Adrenal gland (tissue), 12 donors: Measurements from ENCODE around the gene EPHB6. TPM values are rescaled to one million over a fixed set of nuclear protein-coding genes. Genes with fewer than 3 reads are reported as not detected.

ENCODE experiments used
- DNase-seq, 7 donors: peaks; one replicate each; pipeline ENCODE4 v3.0.0-alpha.2; 2019 to 2020
- H3K27ac ChIP-seq, 5 donors: fragments of 200-600 bp; sonication (generic) in 4 of 5; 1 replicate in 3 of 5; 2 replicates in 2 of 5; pipeline versions ENCODE4 v1.5.1 to v1.8.0; 2016 to 2020; ENCODE audit warnings: mild to moderate bottlenecking in 1 of 5
- H3K27me3 ChIP-seq: fragments of 200-600 bp; 2 replicates; pipeline ENCODE4 v1.8.0; 2021
- H3K36me3 ChIP-seq, 2 donors: fragments of 200-600 bp; replicated peaks in 1 of 2; 1 replicate in 1 of 2; 2 replicates in 1 of 2; pipeline versions ENCODE4 v1.5.1 to v1.8.0; 2018 to 2022
- H3K4me1 ChIP-seq, 2 donors: fragments of 200-600 bp; replicated peaks in 1 of 2; 1 replicate in 1 of 2; 2 replicates in 1 of 2; pipeline versions ENCODE4 v1.5.1 to v1.8.0; 2018 to 2021
- H3K4me3 ChIP-seq, 4 donors: fragments of 200-600 bp; sonication (generic) in 3 of 4; one replicate each; pipeline ENCODE4 v1.5.1; 2016 to 2018
- H3K9me3 ChIP-seq, 3 donors: fragments of 200-600 bp; sonication (generic) in 1 of 3; replicated peaks in 1 of 3; 1 replicate in 2 of 3; 2 replicates in 1 of 3; pipeline versions ENCODE4 v1.5.1 to v1.8.0; 2016 to 2021
- CTCF ChIP-seq, 6 experiments: fragments of 450-650 bp in 4 of 6; fragments of 200-600 bp in 2 of 6; sonication (generic) in 1 of 6; IDR thresholded peaks; 1 replicate in 5 of 6; 2 replicates in 1 of 6; pipeline versions ENCODE4 v1.5.1 to v1.8.0; 2016 to 2021; ENCODE audit warnings: antibody characterized with exemption in 6 of 6, mild to moderate bottlenecking in 2 of 6, moderate library complexity in 1 of 6
- POLR2A ChIP-seq, 2 donors: fragments of 450-650 bp; IDR thresholded peaks; one replicate each; pipeline ENCODE4 v1.6.1; 2017; ENCODE audit warnings: antibody characterized with exemption in 2 of 2, mild to moderate bottlenecking in 2 of 2, moderate library complexity in 1 of 2
- WGBS, 4 donors: extraction: QIAGEN DNeasy Blood & Tissue Kit in 2 of 4; methylation state at CpG; one replicate each; pipeline versions ENCODE4 v1.1.5 to v1.1.7; 2013 to 2017; 5-methylcytosine and 5-hydroxymethylcytosine counted together
- intact Hi-C, 2 donors: fragments of 100-400 bp; cut with DNase I; formaldehyde crosslinking; loops; one replicate each; pipeline versions ENCODE4 v1.14.1 to v1.15.0; 2022 to 2023
- polyA plus RNA-seq, 3 donors: library from polyadenylated mRNA; stranded (reverse); fragments of 200-250 nt in 2 of 3; fragments of 350-450 nt in 1 of 3; fragmentation: Illumina TruSeq in 1 of 3; extraction: RNeasy Lipid Tissue Mini Kit (QIAGEN cat#74804) in 1 of 3; gene quantifications; one replicate each; pipeline ENCODE4 v1.2.3, GENCODE V29; 2013 to 2014
- total RNA-seq, 9 donors: library from RNA; depleted of rRNA in 4 of 9; stranded (reverse); fragments of >200 nt in 4 of 9; fragments of 120-200 nt in 1 of 9; fragmentation: NEBNext Ultra II Directional in 1 of 9; extraction: Animal tissue kit (Norgen Biotek cat#: 25700) in 1 of 9; gene quantifications; one replicate each; pipeline versions ENCODE4 v1.1.0 to v1.2.4, GENCODE V29; 2013 to 2023
- donor health status: healthy with polysubstance abuse.
- donor health status: Bipolar disorder and iron deficiency.
- donor health status: DM: yes; HTN: yes; CAD: no.
- donor health status: DM: no; HTN: no; CAD: no.
- donor health status: DM: no; HTN: no; CAD: no.
- donor health status: DM: yes; HTN: yes; CAD: no.

EPHB6 gene
- total and polyA plus RNA-seq, 12 donors = 0.78 to 17.2 (median 3.7) TPM

- no peaks in the 10 kb centered on the region for H3K9me3 ChIP-seq
Measured at GRCh38 chr7:142882338-142882678, 27.4 kb downstream of the EPHB6 start.

GRCh38 chr7:142883145-142883544 lies 28.3 kb downstream of the EPHB6 start:
- no peaks in the 10 kb centered on the region for H3K4me1 ChIP-seq
- no peak overlapping the region for H3K27ac ChIP-seq
- no peaks in the 10 kb centered on the region for H3K9me3 ChIP-seq
- H3K4me3 ChIP-seq = no peak overlapping the region
- TF ChIP-seq POLR2A (IDR thresholded peaks at IDR 0.05) (no peak), CTCF (IDR thresholded peaks at IDR 0.05) (no peak)
- no peaks in the 10 kb centered on the region for H3K36me3 ChIP-seq
- no peaks in the 10 kb centered on the region for H3K27me3 ChIP-seq
- 78 to 87% (median 85%) methylated on average over 10 of the region's 10 CpGs for WGBS, 4 donors
- DNase-seq = no peak
- intact Hi-C loops = no loop called here

More at GRCh38 chr7:142882338-142882678, 27.4 kb downstream of the EPHB6 start:
- H3K4me3 ChIP-seq = no peak overlapping the region
- no peak for TF ChIP-seq CTCF (IDR thresholded peaks at IDR 0.05)
- no peak for TF ChIP-seq POLR2A (IDR thresholded peaks at IDR 0.05)
- intact Hi-C loops = no loop called here
- H3K27ac ChIP-seq = no peak overlapping the region
- H3K4me1 ChIP-seq = no peaks in the 10 kb centered on the region
- peak in 2 of 7 donors; percentile 5 to 6 for DNase-seq
- no peaks in the 10 kb centered on the region for H3K27me3 ChIP-seq
- 78 to 86% (median 82%) methylated on average over 5 of the region's 5 CpGs for WGBS, 4 donors
- no peaks in the 10 kb centered on the region for H3K36me3 ChIP-seq

GRCh38 chr7:142883571-142884285 lies 28.9 kb downstream of the EPHB6 start:
- 62 to 75% (median 68%) methylated on average over 6 to 7 of the region's 7 CpGs for WGBS, 4 donors
- no peaks in the 10 kb centered on the region for H3K9me3 ChIP-seq
- intact Hi-C loops = no loop called here
- no peaks in the 10 kb centered on the region for H3K4me1 ChIP-seq
- H3K27ac ChIP-seq = no peak overlapping the region
- TF ChIP-seq CTCF (IDR thresholded peaks at IDR 0.05) (no peak), POLR2A (IDR thresholded peaks at IDR 0.05) (no peak)
- H3K27me3 ChIP-seq = no peaks in the 10 kb centered on the region
- H3K4me3 ChIP-seq = no peak overlapping the region
- peak in 2 of 7 donors; percentile 6 to 18 for DNase-seq
- H3K36me3 ChIP-seq = no peaks in the 10 kb centered on the region

DNA sequence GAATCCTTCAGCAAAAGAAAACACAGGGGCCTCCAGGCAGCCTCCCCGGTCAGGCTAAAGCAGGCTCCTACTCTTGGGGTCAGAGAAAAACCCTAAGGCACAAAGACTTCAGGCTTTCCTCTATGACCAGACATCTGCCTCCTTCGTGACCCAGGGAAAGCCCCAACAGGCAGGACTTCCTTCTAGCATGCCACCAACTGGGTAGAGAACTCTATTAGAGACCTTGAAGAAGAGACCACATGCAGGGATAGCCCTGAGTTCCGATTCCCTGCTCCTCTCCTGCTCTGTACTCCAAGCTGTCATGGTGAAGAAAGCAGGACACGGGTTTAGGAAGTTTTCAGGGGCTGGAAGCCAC lies 29.4 kb downstream of the EPHB6 start:
- H3K36me3 ChIP-seq = no peaks in the 10 kb centered on the region

More for the DNA sequence above, 29.4 kb downstream of the EPHB6 start:
- Histone ChIP-seq H3K27me3 (no peaks in the 10 kb centered on the region), H3K4me3 (no peak overlapping the region), H3K4me1 (no peaks in the 10 kb centered on the region), H3K27ac (no peak overlapping the region), H3K9me3 (no peaks in the 10 kb centered on the region)
- DNase-seq = peak in 1 of 7 donors; percentile 5
- TF ChIP-seq CTCF (IDR thresholded peaks at IDR 0.05) (no peak), POLR2A (IDR thresholded peaks at IDR 0.05) (no peak)
- intact Hi-C loops = no loop called here
- WGBS, 4 donors = 47 to 69% (median 52%) methylated on average over 2 to 4 of the region's 4 CpGs
